Dedifferentiated amniotic fluid mesenchymal stem cell (primary cell): ENCODE data around the gene GRAMD1C.

Experiments
- DNase-seq: peaks from one replicate; pipeline ENCODE4 v3.0.0-alpha.2; 2016; ENCODE audit errors: extremely low spot score

GRAMD1C gene

GRCh38 chr3:113948015-113948917 is 109.7 kb downstream of the GRAMD1C start:
- DNase-seq, result no peak

- no peak for DNase-seq
These were observed 114.3 kb downstream of the GRAMD1C start for GRCh38 chr3:113952921-113953320.

GRCh38 chr3:113953677-113954076 is 115.1 kb downstream of the GRAMD1C start:
- DNase-seq, result no peak

- DNase-seq, result no peak
These were observed 115.6 kb downstream of the GRAMD1C start for GRCh38 chr3:113954091-113954685.

GRCh38 chr3:113963879-113964278 is 125.3 kb downstream of the GRAMD1C start:
- no peak for DNase-seq

- DNase-seq, result no peak
These were observed 127.6 kb downstream of the GRAMD1C start for GRCh38 chr3:113966172-113966571.

GRCh38 chr3:113968986-113969385 is 130.4 kb downstream of the GRAMD1C start:
- no peak for DNase-seq

GRCh38 chr3:113977822-113978221 is 139.2 kb downstream of the GRAMD1C start:
- DNase-seq, result no peak

- DNase-seq, result no peak
These were observed 141.3 kb downstream of the GRAMD1C start for GRCh38 chr3:113979916-113980315.

- DNase-seq, result no peak
These were observed 143.2 kb downstream of the GRAMD1C start for GRCh38 chr3:113981803-113982202.

GRCh38 chr3:113983544-113983943 is 145.0 kb downstream of the GRAMD1C start:
- no peak for DNase-seq

- DNase-seq, result no peak
These were observed 147.0 kb downstream of the GRAMD1C start for GRCh38 chr3:113985541-113985940.
